OCI-LY3 (cell line): ENCODE data around the gene RABAC1.

ENCODE experiments used
- EZH2phosphoT487 ChIP-seq: fragments of 200-600 bp; shearing (Covaris generic); IDR thresholded peaks from 2 replicates; pipeline ENCODE4 v1.6.1; 2018; ENCODE audit warnings: antibody characterized with exemption, mixed run types, low read depth
- TF ChIP-seq, protein P1 (sequence below): fragments of 200-600, 300-600 bp; sonication (generic); IDR thresholded peaks from 2 replicates; pipeline ENCODE4 v1.5.1; 2014; ENCODE audit warnings: antibody characterized with exemption, low read length, low read depth

DNA sequence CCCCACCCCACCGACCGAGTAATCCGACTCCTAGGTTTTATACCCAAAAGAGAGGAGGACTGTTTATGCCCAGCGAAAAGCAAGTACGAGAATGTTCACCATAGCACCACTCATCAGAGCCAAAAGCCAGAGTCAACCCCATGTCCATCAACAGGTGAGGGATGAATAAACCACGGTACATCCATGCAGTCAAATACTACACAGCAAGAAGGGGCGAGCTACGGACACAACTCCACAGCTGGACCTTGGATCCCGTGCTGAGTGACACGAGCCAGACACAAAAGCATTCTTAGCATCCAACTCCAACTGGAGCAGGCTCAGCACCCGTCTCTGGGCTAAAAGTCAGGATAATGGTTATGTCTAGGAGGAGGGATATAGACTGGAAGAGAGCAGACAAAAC, 12.2 kb upstream of the RABAC1 start:
- TF ChIP-seq, protein P1, sequence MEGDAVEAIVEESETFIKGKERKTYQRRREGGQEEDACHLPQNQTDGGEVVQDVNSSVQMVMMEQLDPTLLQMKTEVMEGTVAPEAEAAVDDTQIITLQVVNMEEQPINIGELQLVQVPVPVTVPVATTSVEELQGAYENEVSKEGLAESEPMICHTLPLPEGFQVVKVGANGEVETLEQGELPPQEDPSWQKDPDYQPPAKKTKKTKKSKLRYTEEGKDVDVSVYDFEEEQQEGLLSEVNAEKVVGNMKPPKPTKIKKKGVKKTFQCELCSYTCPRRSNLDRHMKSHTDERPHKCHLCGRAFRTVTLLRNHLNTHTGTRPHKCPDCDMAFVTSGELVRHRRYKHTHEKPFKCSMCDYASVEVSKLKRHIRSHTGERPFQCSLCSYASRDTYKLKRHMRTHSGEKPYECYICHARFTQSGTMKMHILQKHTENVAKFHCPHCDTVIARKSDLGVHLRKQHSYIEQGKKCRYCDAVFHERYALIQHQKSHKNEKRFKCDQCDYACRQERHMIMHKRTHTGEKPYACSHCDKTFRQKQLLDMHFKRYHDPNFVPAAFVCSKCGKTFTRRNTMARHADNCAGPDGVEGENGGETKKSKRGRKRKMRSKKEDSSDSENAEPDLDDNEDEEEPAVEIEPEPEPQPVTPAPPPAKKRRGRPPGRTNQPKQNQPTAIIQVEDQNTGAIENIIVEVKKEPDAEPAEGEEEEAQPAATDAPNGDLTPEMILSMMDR: no peak
- no peak for TF ChIP-seq EZH2phosphoT487
